ENCODE results near the gene KIF20B. TPM values are rescaled to one million over a fixed set of nuclear protein-coding genes. Genes with fewer than 3 reads are reported as not detected.

The KIF20B gene
- total and polyA plus RNA-seq, 4 donors: 1.1 to 10.2 (median 3.4) TPM

DNA sequence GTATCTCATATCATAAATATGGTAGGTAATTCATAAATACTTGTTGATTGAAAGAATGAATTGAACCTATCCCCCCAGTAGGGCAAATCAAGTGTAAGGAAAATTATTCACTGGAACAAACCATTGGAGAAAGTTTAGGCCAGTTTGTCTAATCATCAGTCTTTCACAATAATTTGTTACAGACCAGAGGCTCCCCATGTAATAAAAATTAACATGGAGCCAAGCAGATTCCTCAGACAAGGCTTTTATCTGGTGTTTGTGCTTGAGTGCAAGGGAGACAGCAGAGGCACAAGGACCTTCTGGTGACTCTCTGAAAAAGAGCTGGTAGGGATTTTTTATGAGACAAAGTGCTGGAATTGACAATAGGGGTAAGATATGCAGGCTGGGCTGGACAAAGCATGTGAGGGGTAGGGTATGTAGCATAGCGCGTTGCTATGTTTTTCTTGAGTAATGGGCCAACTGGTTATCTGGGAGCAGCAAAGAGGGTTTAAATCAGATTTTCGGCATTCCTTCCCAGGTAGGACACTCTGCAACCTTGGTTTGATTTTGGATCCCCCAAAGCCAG, 48.5 kb upstream of the KIF20B start:
- H3K27me3 ChIP-seq (ENCODE audit: control insufficient read depth in 3 of 3, insufficient read depth in 3 of 3, low read length in 2 of 3): no peaks in the 10 kb centered on the region
- DNase-seq (no peak), ATAC-seq (ENCODE audit: insufficient read depth, low FRiP score) (no peak)
- H3K4me1 ChIP-seq (ENCODE audit: control insufficient read depth in 5 of 5, insufficient read depth in 5 of 5, low read length in 5 of 5): peaks cover 0 to 6% (median 2%) of the 10 kb centered on the region in 5 donors
- 95 to 97% methylated on average over 3 of the region's 3 CpGs for WGBS, 2 donors
- TF ChIP-seq, protein P1, sequence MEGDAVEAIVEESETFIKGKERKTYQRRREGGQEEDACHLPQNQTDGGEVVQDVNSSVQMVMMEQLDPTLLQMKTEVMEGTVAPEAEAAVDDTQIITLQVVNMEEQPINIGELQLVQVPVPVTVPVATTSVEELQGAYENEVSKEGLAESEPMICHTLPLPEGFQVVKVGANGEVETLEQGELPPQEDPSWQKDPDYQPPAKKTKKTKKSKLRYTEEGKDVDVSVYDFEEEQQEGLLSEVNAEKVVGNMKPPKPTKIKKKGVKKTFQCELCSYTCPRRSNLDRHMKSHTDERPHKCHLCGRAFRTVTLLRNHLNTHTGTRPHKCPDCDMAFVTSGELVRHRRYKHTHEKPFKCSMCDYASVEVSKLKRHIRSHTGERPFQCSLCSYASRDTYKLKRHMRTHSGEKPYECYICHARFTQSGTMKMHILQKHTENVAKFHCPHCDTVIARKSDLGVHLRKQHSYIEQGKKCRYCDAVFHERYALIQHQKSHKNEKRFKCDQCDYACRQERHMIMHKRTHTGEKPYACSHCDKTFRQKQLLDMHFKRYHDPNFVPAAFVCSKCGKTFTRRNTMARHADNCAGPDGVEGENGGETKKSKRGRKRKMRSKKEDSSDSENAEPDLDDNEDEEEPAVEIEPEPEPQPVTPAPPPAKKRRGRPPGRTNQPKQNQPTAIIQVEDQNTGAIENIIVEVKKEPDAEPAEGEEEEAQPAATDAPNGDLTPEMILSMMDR (IDR thresholded peaks at IDR 0.05; ENCODE audit: control extremely low read depth, extremely low read depth): no peak
- no peaks in the 10 kb centered on the region for H3K36me3 ChIP-seq (ENCODE audit: control insufficient read depth in 4 of 4, insufficient read depth in 4 of 4, low read length in 4 of 4)
- H3K27ac ChIP-seq (ENCODE audit: low read depth in 1 of 2, low read length in 1 of 2): no peak overlapping the region
- H3K4me3 ChIP-seq: no peak overlapping the region
- H3K9ac ChIP-seq (ENCODE audit: insufficient read depth in 1 of 2, low read length in 2 of 2): no peak overlapping the region
- H3K9me3 ChIP-seq (ENCODE audit: control insufficient read depth in 4 of 4, insufficient read depth in 3 of 4, low read length in 3 of 4): peaks cover 0 to 3% (median 0%) of the 10 kb centered on the region in 4 donors

DNA sequence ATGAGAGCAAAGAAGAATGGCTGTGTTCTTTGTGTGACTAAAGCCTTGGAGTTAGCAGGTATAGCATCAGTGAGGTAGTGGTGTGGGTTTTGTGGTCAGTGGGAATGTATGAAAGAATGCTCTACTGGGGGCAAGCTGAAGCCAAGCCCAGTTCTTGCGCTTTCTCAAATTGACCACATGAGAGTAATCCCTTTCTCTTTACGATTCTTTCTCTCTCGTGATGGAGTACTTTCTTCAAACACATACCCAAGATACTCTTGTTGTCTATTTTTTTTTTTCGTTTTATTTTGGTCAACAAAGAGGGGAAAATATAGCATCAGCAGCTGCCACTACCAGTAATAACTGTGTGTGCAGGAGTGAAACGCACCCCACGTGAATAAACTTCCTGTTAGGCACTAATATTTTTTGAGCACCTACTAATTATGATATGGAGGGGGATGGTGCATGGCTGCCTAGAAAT, 48.0 kb upstream of the KIF20B start:
- TF ChIP-seq, protein P1 (IDR thresholded peaks at IDR 0.05; ENCODE audit: control extremely low read depth, extremely low read depth): no peak
- DNase-seq (no peak), ATAC-seq (ENCODE audit: insufficient read depth, low FRiP score) (no peak)
- Histone ChIP-seq H3K4me1 (ENCODE audit: control insufficient read depth in 5 of 5, insufficient read depth in 5 of 5, low read length in 5 of 5) (peaks cover 0 to 5% (median 0%) of the 10 kb centered on the region in 5 donors), H3K4me3 (no peak overlapping the region), H3K9ac (ENCODE audit: insufficient read depth in 1 of 2, low read length in 2 of 2) (no peak overlapping the region), H3K36me3 (ENCODE audit: control insufficient read depth in 4 of 4, insufficient read depth in 4 of 4, low read length in 4 of 4) (no peaks in the 10 kb centered on the region), H3K27ac (ENCODE audit: low read depth in 1 of 2, low read length in 1 of 2) (no peak overlapping the region), H3K27me3 (ENCODE audit: control insufficient read depth in 3 of 3, insufficient read depth in 3 of 3, low read length in 2 of 3) (no peaks in the 10 kb centered on the region), H3K9me3 (ENCODE audit: control insufficient read depth in 4 of 4, insufficient read depth in 3 of 4, low read length in 3 of 4) (peaks cover 0 to 3% (median 0%) of the 10 kb centered on the region in 4 donors)
- 71 to 88% methylated on average over 6 of the region's 6 CpGs for WGBS, 2 donors

DNA sequence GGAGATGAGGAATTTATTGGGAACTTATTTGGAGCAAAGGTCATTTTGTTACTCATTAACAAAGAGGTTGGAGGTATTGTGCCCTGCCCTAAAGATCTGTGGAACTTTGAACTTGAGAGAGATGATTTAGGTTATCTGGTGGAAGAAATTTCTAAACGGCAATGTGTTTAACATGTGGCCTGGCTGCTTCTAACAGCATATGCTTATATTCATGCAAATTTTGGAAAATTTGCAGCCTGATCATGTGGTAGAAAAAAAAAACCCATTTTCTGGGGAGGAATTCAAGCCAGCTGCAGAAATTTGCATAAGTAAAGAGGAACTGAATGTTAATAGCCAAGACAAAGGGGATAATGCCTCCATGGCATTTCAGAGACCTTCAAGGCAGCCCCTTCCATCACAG, 45.7 kb upstream of the KIF20B start:
- DNase-seq (no peak), ATAC-seq (ENCODE audit: insufficient read depth, low FRiP score) (no peak)
- H3K9me3 ChIP-seq (ENCODE audit: control insufficient read depth in 4 of 4, insufficient read depth in 3 of 4, low read length in 3 of 4): peaks cover 0 to 3% (median 0%) of the 10 kb centered on the region in 4 donors
- H3K36me3 ChIP-seq (ENCODE audit: control insufficient read depth in 4 of 4, insufficient read depth in 4 of 4, low read length in 4 of 4): no peaks in the 10 kb centered on the region
- H3K9ac ChIP-seq (ENCODE audit: insufficient read depth in 1 of 2, low read length in 2 of 2): no peak overlapping the region
- no peak overlapping the region for H3K4me3 ChIP-seq
- 93 to 94% methylated on average over 1 of the region's 1 CpG for whole genome bisulfite sequencing, 2 donors
- H3K4me1 ChIP-seq (ENCODE audit: control insufficient read depth in 5 of 5, insufficient read depth in 5 of 5, low read length in 5 of 5): peaks cover 0 to 6% (median 0%) of the 10 kb centered on the region in 5 donors
- no peak overlapping the region for H3K27ac ChIP-seq (ENCODE audit: low read depth in 1 of 2, low read length in 1 of 2)
- TF ChIP-seq, protein P1 (IDR thresholded peaks at IDR 0.05; ENCODE audit: control extremely low read depth, extremely low read depth): no peak
- no peaks in the 10 kb centered on the region for H3K27me3 ChIP-seq (ENCODE audit: control insufficient read depth in 3 of 3, insufficient read depth in 3 of 3, low read length in 2 of 3)

DNA sequence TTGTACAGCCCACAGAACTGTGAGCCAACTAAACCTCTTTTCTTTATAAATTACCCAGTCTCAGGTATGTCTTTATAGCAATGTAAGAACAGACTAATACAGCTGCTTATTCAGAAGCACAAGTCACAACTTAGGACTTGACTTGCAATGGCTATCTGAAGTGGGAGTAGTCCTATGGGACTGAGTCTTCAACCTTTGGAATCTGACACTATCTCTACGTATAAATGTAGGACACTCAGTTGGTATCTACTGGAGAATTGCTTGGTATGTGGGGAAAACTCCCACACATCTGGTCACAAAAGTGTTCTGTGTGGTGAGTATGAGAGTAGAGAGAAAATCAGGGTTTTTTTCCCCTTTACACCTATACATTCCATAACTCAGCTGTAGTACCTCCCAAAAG, 44.1 kb upstream of the KIF20B start:
- H3K9ac ChIP-seq (ENCODE audit: insufficient read depth in 1 of 2, low read length in 2 of 2): no peak overlapping the region
- H3K27ac ChIP-seq (ENCODE audit: low read depth in 1 of 2, low read length in 1 of 2): no peak overlapping the region
- H3K27me3 ChIP-seq (ENCODE audit: control insufficient read depth in 3 of 3, insufficient read depth in 3 of 3, low read length in 2 of 3): no peaks in the 10 kb centered on the region
- H3K9me3 ChIP-seq (ENCODE audit: control insufficient read depth in 4 of 4, insufficient read depth in 3 of 4, low read length in 3 of 4): peaks cover 0 to 3% (median 0%) of the 10 kb centered on the region in 4 donors
- TF ChIP-seq, protein P1 (IDR thresholded peaks at IDR 0.05; ENCODE audit: control extremely low read depth, extremely low read depth): no peak
- 85 to 97% methylated on average over 1 of the region's 1 CpG for WGBS, 2 donors
- H3K4me3 ChIP-seq: no peak overlapping the region
- H3K4me1 ChIP-seq (ENCODE audit: control insufficient read depth in 5 of 5, insufficient read depth in 5 of 5, low read length in 5 of 5): peaks cover 0 to 6% (median 0%) of the 10 kb centered on the region in 5 donors
- H3K36me3 ChIP-seq (ENCODE audit: control insufficient read depth in 4 of 4, insufficient read depth in 4 of 4, low read length in 4 of 4): no peaks in the 10 kb centered on the region
- ATAC-seq (ENCODE audit: insufficient read depth, low FRiP score) (no peak), DNase-seq (no peak)

Measured in lung (tissue), 12 donors.